Caco-2 (cell line): ENCODE results near the gene TCN2. TPM values are rescaled to one million over a fixed set of nuclear protein-coding genes. Genes with fewer than 3 reads are reported as not detected.

Experiments
- BruUV-seq: library from RNA; stranded (reverse); fragments of 400-500 nt; replicated peaks from 2 replicates; lab custom pipeline; 2021; lab: Mats Ljungman, UMichigan
- CTCF ChIA-PET: fragments of 300-600 bp; sonication (Branson Sonifier 250); formaldehyde crosslinking; loops from one replicate; lab custom pipeline; 2022; ENCODE audit warnings: antibody characterized with exemption; lab: Charles Lee
- POLR2A ChIA-PET: fragments of 300-600 bp; sonication (Branson Sonifier 250); formaldehyde crosslinking; loops from one replicate; lab custom pipeline; 2022; ENCODE audit warnings: antibody characterized with exemption; lab: Charles Lee
- DNase-seq, 2 experiments: peaks; one replicate each; pipeline versions ENCODE4 v3.0.0 to v3.0.0-alpha.2; 2020 to 2022
- H3K27me3 ChIP-seq: replicated peaks from 2 replicates; pipeline ENCODE4 v1.6.0; 2011; ENCODE audit warnings: low read length; ENCODE audit not compliant: control insufficient read depth, insufficient read depth
- H3K36me3 ChIP-seq: 2 replicates; pipeline ENCODE4 v1.5.1; 2011; ENCODE audit warnings: low read length; ENCODE audit not compliant: control insufficient read depth, insufficient read depth
- H3K4me1 ChIP-seq: fragments of 250-450 bp; sonication (Bioruptor Pico); 2 replicates; pipeline ENCODE4 v1.5.1; 2020; ENCODE audit warnings: mild to moderate bottlenecking
- H3K4me3 ChIP-seq: 2 replicates; pipeline ENCODE4 v1.5.1; 2011; ENCODE audit warnings: low read depth, mild to moderate bottlenecking, control low read depth, low read length
- H3K9me3 ChIP-seq: fragments of 250-450 bp; sonication (Bioruptor Pico); 2 replicates; pipeline ENCODE4 v1.5.1; 2020; ENCODE audit warnings: mild to moderate bottlenecking, moderate library complexity
- H3K27ac Mint-ChIP-seq: one replicate; pipeline ENCODE4 v1.8.0; 2022; ENCODE audit warnings: mixed read lengths; ENCODE audit not compliant: unreplicated experiment
- H3K27me3 Mint-ChIP-seq: one replicate; pipeline ENCODE4 v1.8.0; 2022; ENCODE audit warnings: mixed read lengths; ENCODE audit not compliant: insufficient read depth, unreplicated experiment
- H3K36me3 Mint-ChIP-seq: one replicate; pipeline ENCODE4 v1.8.0; 2022; ENCODE audit warnings: mild to moderate bottlenecking, mixed read lengths; ENCODE audit not compliant: insufficient read depth, unreplicated experiment
- H3K4me1 Mint-ChIP-seq: one replicate; pipeline ENCODE4 v1.8.0; 2022; ENCODE audit warnings: low read depth, mixed read lengths; ENCODE audit not compliant: unreplicated experiment
- H3K4me3 Mint-ChIP-seq: one replicate; pipeline ENCODE4 v1.8.0; 2022; ENCODE audit warnings: mild to moderate bottlenecking, moderate library complexity, mixed read lengths; ENCODE audit not compliant: unreplicated experiment
- H3K9me3 Mint-ChIP-seq: one replicate; pipeline ENCODE4 v1.8.0; 2022; ENCODE audit warnings: mixed read lengths; ENCODE audit not compliant: unreplicated experiment
- intact Hi-C: fragments of 100-400 bp; cut with micrococcal nuclease; formaldehyde crosslinking; loops from one replicate; pipeline ENCODE4 v1.10.0; 2022; ENCODE audit not compliant: unreplicated experiment
- total RNA-seq: library from RNA; stranded (reverse); gene quantifications from 2 replicates; pipeline ENCODE4 v1.2.3, GENCODE V29; 2022
- TF ChIP-seq, protein P1 (sequence below), 2 experiments: fragments of 200-600 bp in 1 of 2; IDR thresholded peaks; 1 replicate in 1 of 2; 2 replicates in 1 of 2; pipeline versions ENCODE4 v1.5.1 to v1.8.0; 2011 to 2022; ENCODE audit warnings: antibody characterized with exemption in 1 of 2, control low read depth in 1 of 2, inconsistent platforms in 1 of 2, low read depth in 1 of 2, low read length in 1 of 2, mild to moderate bottlenecking in 1 of 2, moderate library complexity in 1 of 2; ENCODE audit not compliant: insufficient read depth in 1 of 2, severe bottlenecking in 1 of 2, unreplicated experiment in 1 of 2

Gene TCN2
- total RNA-seq, 1 experiment from 2014 or later = 13.8 TPM

DNA sequence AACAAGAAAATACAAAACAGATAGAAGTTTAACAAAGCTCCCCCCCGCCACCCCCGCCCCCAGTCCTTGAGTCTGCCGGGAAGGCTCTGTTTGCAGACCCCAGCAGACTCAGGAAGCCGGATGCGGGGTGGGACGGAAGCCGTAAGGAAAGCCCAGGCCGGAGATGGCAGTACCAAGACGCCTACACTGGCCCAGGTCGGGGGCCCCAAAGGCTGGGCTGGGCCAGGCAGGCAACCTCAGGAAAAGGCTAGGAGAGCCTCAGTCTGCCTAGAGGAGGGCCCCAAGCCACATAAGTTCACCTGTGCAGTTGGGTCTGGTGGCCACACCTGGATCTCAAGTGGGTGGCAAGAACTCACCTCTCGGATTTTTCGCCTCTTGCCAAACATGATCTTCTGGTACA is 28.5 kb upstream of the TCN2 start:
- Mint-ChIP-seq H3K27me3 (no peaks in the 10 kb centered on the region), H3K4me1 (peaks cover 6% of the 10 kb centered on the region), H3K9me3 (no peaks in the 10 kb centered on the region), H3K36me3 (peaks cover 60% of the 10 kb centered on the region), H3K4me3 (no peak overlapping the region), H3K27ac (no peak overlapping the region)
- Histone ChIP-seq H3K27me3 (no peaks in the 10 kb centered on the region), H3K4me3 (no peak overlapping the region), H3K9me3 (no peaks in the 10 kb centered on the region), H3K4me1 (peaks cover 13% of the 10 kb centered on the region), H3K36me3 (peaks cover 4% of the 10 kb centered on the region)
- ChIA-PET POLR2A (no interaction called here), CTCF (no interaction called here)
- DNase-seq = no peak
- BruUV-seq = no TSS peak
- TF ChIP-seq, protein P1, sequence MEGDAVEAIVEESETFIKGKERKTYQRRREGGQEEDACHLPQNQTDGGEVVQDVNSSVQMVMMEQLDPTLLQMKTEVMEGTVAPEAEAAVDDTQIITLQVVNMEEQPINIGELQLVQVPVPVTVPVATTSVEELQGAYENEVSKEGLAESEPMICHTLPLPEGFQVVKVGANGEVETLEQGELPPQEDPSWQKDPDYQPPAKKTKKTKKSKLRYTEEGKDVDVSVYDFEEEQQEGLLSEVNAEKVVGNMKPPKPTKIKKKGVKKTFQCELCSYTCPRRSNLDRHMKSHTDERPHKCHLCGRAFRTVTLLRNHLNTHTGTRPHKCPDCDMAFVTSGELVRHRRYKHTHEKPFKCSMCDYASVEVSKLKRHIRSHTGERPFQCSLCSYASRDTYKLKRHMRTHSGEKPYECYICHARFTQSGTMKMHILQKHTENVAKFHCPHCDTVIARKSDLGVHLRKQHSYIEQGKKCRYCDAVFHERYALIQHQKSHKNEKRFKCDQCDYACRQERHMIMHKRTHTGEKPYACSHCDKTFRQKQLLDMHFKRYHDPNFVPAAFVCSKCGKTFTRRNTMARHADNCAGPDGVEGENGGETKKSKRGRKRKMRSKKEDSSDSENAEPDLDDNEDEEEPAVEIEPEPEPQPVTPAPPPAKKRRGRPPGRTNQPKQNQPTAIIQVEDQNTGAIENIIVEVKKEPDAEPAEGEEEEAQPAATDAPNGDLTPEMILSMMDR (IDR thresholded peaks at IDR 0.05; ENCODE audit: insufficient read depth in 1 of 2, low read depth in 1 of 2, low read length in 1 of 2, severe bottlenecking in 1 of 2, unreplicated experiment in 1 of 2) = no peak
- intact Hi-C loops = no loop called here

DNA sequence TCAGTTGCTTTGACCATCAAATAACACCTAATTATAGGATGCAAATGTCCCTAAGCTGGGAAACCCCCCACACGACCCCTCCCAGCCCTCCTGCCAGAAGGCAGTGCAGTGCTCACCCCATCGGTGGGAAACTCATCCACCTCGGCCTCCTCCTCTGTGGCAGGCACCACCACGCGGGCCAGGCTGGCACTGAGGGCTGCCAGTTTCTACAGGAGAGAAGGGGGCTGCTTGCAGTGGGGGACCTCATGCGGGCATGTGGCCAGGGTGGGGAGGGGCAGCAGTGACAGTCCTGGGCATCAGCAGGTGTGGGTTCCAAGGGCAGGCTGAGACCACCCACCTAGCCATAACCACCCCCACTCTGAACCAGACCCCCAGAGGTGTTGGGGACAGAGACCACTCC is 26.1 kb upstream of the TCN2 start:
- H3K27me3 Mint-ChIP-seq = no peaks in the 10 kb centered on the region
- Histone ChIP-seq H3K36me3 (peaks cover 6% of the 10 kb centered on the region), H3K4me1 (no peaks in the 10 kb centered on the region), H3K4me3 (no peak overlapping the region), H3K27me3 (no peaks in the 10 kb centered on the region), H3K9me3 (no peaks in the 10 kb centered on the region)
- BruUV-seq = no TSS peak
- no peak overlapping the region for H3K27ac Mint-ChIP-seq
- no peak overlapping the region for H3K4me3 Mint-ChIP-seq
- peaks cover 65% of the 10 kb centered on the region for H3K36me3 Mint-ChIP-seq
- no peaks in the 10 kb centered on the region for H3K9me3 Mint-ChIP-seq
- TF ChIP-seq, protein P1 (IDR thresholded peaks at IDR 0.05; ENCODE audit: insufficient read depth in 1 of 2, low read depth in 1 of 2, low read length in 1 of 2, severe bottlenecking in 1 of 2, unreplicated experiment in 1 of 2) = no peak
- no peak for DNase-seq
- POLR2A ChIA-PET = no interaction called here
- H3K4me1 Mint-ChIP-seq = no peaks in the 10 kb centered on the region
- intact Hi-C loops = no loop called here
- CTCF ChIA-PET = no interaction called here

DNA sequence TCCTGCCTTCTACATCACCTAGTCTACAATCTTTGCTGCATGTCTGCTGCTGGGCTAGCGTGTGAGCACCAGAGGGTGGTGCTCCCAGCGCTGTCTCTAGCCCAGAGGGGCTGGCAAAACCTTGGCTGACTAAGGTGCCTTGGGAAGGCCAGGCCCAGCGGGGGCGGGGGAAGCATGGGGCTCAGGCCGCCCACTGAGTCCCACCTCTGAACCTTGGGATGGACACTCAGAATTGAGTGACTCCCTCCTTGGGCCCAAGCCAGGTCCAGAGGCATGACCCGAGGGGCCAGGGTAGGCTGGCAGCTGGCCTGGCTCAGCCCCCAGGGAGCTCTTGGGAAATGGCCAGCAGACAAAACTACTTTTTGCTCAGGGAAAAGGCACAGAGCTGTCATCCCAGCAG is 24.9 kb upstream of the TCN2 start:
- H3K4me1 ChIP-seq = no peaks in the 10 kb centered on the region
- intact Hi-C loops = no loop called here
- no peak for DNase-seq
- no peak overlapping the region for H3K27ac Mint-ChIP-seq
- no TSS peak for BruUV-seq
- no peaks in the 10 kb centered on the region for H3K4me1 Mint-ChIP-seq
- H3K27me3 Mint-ChIP-seq = no peaks in the 10 kb centered on the region
- no peaks in the 10 kb centered on the region for H3K9me3 ChIP-seq
- H3K9me3 Mint-ChIP-seq = no peaks in the 10 kb centered on the region
- no peaks in the 10 kb centered on the region for H3K27me3 ChIP-seq
- peaks cover 4% of the 10 kb centered on the region; the same call in 1 of the 2 replicates for H3K36me3 ChIP-seq
- ChIA-PET CTCF (no interaction called here), POLR2A (no interaction called here)
- peaks cover 68% of the 10 kb centered on the region for H3K36me3 Mint-ChIP-seq
- no peak overlapping the region for H3K4me3 ChIP-seq
- H3K4me3 Mint-ChIP-seq = no peak overlapping the region
- TF ChIP-seq, protein P1 (IDR thresholded peaks at IDR 0.05; ENCODE audit: insufficient read depth in 1 of 2, low read depth in 1 of 2, low read length in 1 of 2, severe bottlenecking in 1 of 2, unreplicated experiment in 1 of 2) = no peak
